Hematopoietic multipotent progenitor cell treated with erythropoietin and hydrocortisone succinate and interleukin-3 and kit ligand, for 15 days (in vitro differentiated cells): ENCODE measurements around the gene POLR2E.
A peak's percentile ranks its signal among the peaks of the same experiment; 100 is the strongest.

Experiments used
- DNase-seq: peaks from one replicate; pipeline ENCODE4 v3.0.0-alpha.2; 2015; ENCODE audit warnings: low spot score

POLR2E gene

DNA sequence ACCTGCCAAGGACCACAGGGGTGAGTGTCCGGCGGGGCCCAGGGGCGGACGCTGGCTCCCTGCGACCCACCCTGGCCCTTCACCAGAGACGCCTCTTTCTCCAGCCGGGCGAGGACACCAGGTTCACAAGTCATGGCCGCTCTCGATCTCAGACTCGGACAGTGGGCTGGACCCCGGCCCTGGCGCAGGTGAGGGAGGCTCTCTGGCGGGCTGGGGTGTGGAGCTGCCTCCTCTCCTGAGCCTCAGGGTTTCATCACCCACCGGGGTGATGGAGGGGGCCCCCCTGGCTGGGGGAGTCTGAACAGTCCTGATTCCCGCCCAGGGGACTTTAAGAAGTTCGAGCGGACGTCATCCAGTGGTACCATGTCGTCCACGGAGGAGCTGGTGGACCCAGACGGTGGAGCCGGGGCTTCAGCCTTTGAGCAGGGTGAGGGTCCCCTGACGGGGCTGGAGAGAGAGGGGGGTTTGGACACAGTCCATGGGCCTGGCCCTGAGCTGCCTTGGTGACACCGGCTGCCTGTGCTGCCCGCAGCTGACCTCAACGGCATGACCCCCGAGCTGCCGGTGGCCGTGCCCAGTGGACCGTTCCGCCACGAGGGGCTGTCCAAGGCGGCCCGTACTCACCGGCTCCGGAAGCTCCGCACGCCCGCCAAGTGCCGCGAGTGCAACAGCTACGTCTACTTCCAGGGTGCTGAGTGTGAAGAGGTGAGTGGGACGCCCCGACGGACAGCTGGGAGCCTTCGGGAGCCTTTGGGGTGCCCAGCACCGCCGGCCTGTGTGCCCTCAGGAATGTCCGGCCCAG lies 14.6 kb downstream of the POLR2E start:
- no peak for DNase-seq

DNA sequence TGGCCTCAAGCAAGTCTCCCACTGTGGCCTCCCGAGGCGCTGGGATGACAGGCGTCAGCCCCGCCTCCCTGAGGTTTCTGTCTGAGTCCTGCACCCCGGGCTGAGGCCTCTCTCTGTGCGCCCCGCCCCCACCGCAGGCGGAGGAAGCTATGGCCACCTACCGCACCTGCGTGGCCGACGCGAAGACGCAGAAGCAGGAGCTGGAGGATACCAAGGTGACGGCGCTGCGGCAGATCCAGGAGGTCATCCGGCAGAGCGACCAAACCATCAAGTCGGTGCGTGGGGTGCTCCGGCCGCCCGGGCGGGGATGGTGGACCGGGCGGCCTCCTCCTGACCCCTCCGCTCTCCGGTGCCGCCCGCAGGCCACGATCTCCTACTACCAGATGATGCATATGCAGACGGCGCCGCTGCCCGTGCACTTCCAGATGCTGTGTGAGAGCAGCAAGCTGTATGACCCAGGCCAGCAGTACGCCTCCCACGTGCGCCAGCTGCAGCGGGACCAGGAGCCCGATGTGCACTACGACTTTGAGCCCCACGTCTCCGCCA lies 15.5 kb downstream of the POLR2E start:
- DNase-seq, result no peak

DNA sequence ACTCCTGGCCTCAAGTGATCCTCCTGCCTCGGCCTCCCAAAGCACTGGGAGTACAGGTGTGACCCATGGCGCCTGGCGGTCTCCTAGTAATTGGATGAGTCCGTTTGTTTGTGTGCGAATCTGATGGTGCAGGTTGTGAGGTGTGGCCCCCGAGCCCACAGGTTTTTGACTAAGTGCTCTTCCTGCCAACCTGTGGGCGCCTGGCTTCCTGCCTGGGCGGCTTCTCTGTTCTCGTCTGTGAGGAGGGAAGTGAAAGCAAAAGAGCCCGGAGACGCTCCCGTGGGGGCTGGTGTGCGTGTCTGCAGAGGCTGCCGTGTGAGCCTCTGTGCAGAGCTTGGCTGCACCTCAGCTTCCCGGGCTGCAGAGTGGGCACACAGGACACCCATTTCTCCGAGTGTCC lies 18.2 kb downstream of the POLR2E start:
- DNase-seq, result no peak

DNA sequence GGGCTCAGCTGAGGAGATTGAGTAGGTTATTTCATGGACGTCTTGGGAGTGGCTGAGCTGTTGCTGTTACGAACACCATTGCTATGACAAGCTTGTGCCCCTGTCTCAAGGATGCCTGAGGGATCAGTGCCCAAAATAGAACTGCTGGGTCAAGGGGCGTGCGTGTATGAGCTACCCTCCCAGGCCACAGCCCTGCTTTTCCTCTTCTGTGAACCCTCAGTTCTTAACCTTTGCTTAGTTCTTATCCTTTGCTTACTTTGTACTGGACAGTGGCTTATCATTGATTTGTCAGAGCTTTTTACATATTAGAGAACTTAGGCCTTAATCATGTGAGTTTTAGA lies 19.2 kb downstream of the POLR2E start:
- DNase-seq, result no peak

DNA sequence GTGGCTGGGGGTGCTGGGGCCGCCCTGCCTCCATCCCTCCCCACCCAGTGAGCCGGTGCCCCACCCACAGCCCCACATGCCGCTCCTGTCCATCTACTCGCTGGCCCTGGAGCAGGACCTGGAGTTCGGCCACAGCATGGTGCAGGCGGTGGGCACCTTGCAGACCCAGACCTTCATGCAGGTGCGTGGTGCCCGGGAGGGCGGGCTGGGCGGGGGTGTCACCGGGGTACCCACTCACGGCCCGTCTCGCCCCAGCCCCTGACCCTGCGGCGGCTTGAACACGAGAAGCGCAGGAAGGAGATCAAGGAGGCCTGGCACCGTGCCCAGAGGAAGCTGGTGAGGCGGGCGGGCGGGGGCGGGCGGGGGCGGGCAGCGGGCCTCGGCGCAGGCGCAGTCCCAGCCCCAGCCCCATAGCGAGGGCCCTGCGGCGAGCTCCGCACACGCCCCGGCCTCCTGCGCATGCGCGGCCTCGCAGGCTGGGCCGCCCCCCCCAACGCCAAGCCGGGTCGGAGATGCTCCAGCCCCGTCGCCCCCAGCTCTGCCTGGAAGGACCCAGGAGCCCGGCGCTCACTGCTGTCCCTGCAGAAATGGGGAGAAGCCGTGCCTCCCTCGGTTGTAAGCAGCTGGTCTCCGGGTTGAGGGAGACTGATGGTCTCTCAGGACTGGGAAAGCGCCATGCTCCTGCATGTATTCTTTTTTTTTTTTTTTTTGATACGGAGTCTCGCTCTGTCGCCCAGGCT lies 20.5 kb downstream of the POLR2E start:
- DNase-seq, result peak; percentile 87

DNA sequence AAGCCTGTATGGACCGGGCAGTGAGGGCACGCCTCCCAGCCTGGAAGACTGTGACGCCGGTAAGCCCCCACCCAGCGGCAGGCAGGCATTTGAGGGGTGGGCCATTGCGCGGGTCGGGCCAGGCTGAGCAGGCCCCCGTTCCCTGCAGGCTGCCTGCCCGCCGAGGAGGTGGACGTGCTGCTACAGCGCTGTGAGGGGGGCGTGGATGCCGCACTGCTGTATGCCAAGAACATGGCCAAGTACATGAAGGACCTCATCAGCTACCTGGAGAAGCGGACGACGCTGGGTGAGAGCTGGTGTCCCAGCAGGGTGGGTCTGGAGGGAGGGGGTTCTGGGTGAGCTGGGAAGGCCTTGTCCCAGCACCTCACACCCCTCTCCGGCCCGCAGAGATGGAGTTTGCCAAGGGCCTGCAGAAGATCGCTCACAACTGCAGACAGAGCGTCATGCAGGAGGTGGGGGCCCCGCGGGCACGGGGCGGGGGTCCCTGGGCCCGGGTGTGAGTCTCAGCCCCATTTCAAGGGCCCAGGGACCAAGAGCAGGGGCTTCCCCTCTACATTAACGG lies 21.1 kb downstream of the POLR2E start:
- no peak for DNase-seq

DNA sequence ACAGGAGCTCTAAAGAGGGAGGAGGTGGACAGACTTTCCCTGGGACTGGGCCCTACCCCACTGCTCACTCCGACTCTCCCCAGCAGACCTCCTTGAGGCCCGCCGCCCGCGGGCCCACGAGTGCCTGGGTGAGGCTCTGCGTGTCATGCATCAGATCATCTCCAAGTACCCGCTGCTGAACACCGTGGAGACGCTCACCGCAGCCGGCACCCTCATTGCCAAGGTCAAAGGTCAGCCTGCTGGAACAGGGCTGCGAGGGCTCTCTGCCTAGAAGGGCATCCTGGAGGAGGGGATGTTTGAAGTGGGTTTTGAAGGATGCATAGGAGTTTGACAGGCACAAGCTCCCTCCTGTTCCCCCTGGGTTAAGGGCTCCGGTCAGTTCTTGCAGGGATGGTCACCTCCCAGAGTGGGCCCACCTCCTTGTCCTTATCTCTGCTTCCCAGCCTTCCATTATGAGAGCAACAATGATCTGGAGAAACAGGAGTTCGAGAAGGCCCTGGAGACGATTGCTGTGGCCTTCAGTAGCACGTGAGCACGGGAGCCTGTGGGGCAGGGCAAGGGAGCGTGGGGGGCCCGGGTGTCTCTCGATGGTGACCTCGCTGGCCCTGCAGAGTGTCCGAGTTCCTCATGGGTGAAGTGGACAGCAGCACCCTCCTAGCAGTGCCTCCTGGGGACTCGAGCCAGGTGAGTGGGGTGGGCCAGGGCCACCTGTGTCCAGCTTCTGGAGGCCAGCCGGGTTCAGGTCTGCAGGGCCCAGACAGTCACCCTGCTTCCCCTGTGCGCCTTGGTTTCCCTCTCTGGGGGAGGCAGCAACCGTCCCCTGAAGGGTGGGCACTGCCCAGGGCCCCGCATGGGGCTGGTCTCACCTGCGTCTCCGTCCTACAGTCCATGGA lies 21.9 kb downstream of the POLR2E start:
- DNase-seq, result no peak

DNA sequence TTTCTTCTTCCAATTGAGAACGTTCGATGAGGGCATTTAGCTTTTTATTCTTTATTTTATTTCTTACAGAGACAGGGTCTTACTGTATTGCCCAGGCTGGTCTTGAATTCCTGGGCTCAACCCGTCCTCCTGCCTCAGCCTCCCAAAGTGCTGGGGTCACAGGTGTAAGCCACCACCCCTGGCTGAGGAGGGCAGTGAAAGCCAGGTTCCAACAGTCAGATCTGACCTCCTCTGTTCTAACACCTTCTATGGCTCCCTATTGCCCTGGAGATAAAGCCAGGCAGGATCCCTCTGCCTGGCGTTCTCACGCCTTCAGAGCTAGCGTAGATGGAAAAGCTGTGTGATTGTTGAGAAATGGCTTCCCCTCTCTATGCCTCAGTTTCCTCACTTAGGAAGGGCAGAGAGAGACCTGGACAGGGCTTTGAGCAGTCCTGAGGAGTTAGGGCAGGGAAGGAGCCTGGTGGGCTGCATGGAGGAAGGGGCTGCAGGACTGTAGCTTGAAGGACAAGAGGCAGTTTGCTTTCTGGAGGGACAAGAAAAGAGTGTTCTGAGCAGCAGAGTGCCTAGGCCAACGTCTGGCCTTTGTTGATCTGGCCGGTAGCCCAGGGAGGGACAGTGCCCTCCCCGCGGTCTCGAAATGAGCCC lies 22.7 kb downstream of the POLR2E start:
- DNase-seq, result no peak

DNA sequence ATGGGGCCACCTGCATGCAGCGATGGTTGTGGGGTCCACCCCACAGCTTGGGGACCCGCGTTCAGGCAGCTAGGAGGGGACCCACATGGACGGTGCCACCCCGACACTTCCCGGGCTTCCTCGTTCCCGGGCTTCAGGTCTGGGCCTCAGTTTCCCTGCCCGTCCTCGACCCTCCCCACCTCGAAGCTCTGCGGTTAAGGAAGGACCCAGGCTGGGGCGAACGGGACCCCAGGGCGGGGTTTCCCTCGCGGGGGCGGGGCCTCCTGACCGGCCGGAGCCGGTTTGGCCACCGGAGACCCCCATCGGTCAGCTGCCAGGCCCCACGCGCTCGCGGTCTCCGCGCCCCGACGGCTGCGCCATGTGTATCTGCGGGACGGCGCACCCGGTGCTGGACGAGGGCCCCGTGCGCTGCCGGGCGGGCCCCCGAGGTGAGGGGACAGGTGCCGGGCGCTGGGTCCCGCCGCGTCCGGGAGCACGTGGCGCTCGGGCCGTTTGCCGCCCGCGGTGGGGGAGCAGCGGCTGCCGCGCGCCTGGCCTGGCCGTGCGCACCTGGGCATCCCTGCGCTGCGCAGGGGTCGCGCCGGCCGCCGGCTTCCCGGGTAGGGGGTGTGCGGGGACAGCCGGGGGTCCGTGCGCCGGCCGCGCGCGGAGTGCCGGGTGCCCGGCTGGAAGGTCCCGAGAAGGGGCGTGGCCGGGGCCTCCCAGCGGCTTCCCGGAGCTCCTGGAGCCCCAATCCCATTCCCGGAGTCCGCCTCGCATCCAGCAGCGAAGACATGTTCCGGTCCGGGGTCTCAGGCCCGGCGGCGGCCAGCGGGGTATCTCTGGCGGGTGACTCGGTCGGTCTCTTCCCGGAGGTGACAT lies 24.0 kb downstream of the POLR2E start:
- no peak for DNase-seq

DNA sequence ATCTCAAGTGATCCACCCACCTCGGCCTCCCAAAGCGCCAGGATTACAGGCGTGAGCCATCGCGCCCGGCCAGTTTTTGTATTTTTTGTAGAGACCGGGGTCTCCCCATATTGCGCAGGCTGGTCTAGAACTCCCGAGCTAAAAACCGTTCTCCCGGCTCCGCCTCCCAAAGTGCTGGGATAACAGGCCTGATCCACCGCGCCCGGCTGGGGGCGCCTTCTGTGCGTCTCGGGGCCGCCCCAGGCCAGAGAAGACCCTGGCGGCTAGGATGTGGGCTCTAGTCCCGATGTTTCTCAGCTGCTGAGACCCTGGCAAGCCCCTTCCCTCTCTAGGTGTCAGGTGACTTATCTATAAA lies 24.6 kb downstream of the POLR2E start:
- no peak for DNase-seq

DNA sequence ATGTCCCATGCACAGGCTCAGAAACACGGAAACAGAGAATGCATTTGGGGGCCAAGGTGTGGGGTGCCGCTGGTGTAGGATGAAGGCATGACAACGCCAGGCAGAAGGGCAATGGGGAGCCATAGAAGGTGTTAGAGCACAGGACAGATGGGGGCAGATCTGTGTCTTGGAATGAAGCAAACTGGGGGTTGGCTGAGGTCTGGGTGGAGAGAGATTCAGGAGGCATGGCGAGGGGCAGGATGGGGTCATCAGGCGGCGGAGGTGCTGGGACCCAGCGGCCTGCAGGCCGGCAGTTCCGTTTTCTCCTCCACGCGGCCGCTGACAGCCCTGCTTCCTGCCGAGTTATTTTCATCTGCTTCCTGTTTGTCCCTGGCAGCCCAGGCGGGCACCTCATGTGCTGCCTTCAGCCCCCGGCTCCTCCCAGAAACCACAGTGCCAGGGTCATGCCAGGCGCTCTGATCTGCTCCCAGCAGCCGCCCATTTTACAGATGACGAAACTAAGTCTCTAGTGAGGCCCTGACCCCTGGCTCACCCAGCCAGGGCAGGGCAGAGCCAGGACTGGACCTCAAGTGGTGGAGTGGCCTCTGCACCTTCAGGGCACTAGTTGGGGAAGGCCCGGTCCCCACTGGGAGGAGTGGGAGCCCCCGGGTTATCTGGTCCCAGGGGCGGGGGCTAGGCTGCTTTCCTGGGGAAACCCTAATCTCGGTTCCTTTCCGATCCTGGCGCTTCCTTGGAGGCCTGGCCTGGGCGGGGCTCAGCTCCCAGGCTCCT lies 26.0 kb downstream of the POLR2E start:
- peak; percentile 28 for DNase-seq

DNA sequence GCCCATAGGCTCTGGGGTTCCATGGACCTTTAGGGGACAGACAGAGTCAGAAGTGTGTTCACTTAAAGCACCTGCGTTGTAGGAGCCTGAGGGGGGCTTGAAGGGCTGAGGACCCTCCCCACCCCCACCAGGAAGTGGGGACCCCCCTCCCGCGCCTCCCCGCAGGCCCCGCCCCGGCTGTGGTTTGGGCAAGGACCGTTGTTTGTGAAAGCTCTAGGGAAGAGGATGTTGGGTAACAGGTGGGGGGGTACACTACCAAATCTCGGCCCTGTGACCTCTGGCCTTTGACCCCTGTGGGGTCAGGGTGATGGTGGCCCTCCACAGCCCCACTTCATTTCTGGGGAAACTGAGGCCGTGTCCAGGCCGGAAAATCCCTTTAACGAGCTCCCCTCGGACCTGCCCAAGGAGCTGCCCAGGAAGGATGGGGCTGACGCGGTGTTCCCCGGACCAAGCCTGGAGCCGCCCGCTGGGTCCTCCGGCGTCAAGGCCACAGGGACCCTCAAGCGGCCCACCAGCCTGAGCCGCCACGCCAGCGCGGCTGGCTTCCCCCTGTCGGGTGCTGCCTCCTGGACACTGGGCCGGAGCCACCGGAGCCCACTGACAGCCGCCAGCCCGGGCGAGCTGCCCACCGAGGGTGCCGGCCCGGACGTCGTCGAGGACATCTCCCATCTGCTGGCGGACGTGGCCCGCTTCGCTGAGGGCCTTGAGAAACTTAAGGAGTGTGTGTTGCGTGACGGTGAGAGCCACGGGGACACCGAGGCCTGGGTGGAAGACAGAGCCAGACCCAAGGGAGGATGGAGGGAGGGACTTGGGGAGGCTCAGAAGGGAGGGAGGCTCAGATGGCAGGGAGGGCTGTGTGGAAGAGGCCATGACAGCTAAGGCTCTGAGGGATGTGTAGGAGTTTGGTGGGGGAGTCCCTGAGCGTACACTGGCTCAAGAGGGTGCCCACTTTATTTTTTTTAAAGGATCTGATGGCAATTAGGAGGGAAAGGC lies 26.9 kb downstream of the POLR2E start:
- DNase-seq, result no peak

DNA sequence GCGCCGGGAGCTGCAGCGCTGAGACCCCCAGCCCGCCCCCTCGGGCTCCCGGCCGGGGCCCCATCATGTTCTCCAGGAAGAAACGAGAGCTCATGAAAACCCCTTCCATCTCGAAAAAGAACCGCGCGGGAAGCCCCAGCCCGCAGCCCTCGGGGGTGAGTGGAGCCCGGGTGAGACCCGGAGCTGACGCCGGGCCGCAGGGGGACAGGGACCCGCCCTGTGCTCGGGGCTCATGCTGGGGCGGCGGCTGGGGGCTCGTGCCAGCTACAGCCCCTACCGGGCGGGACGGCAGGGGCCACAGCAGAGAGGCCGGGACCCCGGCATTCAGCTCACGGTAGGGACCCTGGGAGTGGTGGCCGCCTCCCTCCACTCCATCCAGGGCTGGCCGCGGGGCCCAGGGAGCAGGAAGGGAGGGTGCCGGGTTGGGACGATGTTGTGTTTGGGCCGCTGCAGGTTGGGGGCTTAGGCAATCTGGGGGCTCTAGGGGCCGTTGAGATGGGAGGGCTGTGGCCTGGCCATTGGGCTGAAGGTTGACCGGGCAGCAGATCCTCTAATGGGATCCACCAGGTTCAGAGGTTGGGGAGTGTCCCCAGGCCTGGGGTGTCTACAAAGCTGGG lies 27.7 kb downstream of the POLR2E start:
- DNase-seq, result no peak

DNA sequence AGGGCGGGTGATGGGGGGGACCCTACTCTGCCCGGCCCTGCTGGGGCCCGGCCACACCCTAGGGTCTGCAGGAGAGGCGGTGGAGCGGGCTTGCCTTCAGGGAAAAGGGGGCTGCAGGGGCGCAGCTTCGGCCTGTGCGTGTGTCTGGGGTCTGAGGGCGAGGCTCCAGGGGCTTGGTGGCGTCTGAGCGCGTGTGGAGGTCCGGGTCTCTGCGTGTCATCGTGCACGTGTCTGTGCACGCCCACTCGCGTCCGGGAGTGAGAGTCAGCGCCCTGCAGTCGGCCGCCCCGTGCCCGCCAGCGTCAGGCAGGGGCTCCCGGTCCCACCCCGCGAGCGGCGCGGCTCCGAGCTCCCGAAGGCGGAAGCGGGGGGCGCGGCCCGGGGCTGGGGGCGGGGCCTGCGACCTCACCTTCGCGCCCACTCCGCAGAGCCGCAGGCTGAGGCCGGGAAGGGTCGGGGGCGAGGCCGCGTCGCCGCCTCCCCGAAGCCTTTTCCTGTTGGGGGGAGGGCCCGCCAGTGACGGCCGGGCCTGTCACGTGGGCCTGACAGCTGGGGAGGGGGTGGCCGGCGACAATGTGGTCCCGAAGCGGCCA lies 28.3 kb downstream of the POLR2E start, which contains the start of gene ARHGAP45:
Gene ARHGAP45 (plus strand): TSS at position 420 of the 593 bp plus-strand sequence. CDS start 239 bp downstream, outside the sequence.
- no peak for DNase-seq

DNA sequence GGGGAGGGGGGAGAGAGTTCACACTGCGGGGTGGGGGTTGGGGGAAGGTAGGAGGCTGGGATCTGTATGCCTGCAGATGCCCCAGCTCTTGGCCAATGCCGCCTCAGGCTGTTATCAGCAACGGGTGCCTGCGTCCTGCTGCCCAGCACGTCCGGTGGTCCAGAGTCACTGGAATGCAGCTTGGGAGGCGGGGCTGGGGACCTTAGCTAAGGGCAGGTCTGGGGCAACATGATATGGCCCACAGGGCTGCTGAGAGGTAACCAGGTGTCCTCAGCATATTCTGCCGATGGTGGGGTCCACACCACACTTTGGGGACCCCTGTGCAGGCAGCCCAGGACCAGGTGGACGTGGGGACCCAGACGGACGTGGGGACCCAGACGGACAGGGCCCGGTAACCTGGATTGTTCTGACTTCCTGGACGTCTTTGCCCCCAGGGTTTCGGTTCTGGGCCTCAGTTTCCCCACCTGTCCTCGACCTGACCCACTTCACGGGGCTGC lies 28.9 kb downstream of the POLR2E start:
- no peak for DNase-seq

DNA sequence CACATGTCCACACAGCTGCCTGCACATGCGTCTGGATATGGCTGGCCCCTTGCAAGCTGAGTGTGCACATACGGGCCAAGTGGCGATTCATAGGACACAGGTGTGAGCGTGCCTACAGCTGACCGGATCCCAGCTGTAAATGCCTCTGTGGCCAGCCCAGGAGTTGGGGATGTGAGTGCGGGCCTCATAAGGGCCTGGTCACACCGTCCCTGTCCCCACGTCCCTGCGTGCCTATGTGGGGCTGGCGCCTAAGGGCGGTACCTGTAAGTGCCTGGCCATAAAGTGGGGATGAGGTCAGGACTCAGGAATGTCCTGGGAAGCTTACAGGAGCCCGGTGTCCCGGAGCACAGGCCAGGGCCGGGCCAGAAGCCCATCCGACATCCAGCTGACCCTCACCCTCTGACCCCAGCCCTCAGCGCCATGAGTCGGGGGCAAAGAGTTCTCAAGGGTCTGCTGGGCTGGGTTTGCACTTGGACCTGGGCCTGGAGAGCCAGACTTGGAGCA lies 29.5 kb downstream of the POLR2E start:
- no peak for DNase-seq
